ENCODE measurements around the gene FBLN5.
"Not testable (repeated sequence)": the region's sequence is repeated elsewhere in the genome, so short reads cannot be mapped to it uniquely, and the experiment has no call there.

The FBLN5 gene

DNA sequence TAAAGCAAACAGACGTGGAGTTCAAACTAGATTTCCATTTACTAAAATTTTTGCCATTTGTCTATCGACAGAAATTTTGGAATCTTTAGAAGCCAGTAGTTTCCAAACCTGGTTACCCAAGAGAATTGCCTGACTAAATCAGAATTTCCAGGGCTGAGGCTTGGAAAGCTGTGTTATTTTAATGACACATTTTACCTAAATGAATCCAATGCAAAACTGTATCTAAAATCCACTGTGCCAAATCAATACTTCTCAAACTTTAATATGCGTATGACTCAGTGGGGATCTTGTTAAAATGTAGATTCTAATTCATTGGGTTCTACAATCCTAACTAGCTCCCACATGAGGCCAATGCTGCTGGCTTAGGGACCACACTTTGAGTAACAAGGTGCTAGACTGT lies 45.2 kb downstream of the FBLN5 start:
- no peak overlapping the region for H3K4me3 ChIP-seq (ENCODE audit: low read depth, low read length)
- H3K27me3 ChIP-seq (ENCODE audit: control insufficient read depth, insufficient read depth, low read length): no peaks in the 10 kb centered on the region
- no peaks in the 10 kb centered on the region for H3K9me3 ChIP-seq (ENCODE audit: control insufficient read depth, insufficient read depth, low read length)
- no peaks in the 10 kb centered on the region for H3K36me3 ChIP-seq (ENCODE audit: control insufficient read depth, insufficient read depth, low read length)
- no peak overlapping the region for H3K9ac ChIP-seq (ENCODE audit: low read depth, low read length)
- no peak overlapping the region for H3K27ac ChIP-seq (ENCODE audit: low read depth, low read length)
- H3K4me1 ChIP-seq (ENCODE audit: control insufficient read depth, insufficient read depth, low read length): no peaks in the 10 kb centered on the region

DNA sequence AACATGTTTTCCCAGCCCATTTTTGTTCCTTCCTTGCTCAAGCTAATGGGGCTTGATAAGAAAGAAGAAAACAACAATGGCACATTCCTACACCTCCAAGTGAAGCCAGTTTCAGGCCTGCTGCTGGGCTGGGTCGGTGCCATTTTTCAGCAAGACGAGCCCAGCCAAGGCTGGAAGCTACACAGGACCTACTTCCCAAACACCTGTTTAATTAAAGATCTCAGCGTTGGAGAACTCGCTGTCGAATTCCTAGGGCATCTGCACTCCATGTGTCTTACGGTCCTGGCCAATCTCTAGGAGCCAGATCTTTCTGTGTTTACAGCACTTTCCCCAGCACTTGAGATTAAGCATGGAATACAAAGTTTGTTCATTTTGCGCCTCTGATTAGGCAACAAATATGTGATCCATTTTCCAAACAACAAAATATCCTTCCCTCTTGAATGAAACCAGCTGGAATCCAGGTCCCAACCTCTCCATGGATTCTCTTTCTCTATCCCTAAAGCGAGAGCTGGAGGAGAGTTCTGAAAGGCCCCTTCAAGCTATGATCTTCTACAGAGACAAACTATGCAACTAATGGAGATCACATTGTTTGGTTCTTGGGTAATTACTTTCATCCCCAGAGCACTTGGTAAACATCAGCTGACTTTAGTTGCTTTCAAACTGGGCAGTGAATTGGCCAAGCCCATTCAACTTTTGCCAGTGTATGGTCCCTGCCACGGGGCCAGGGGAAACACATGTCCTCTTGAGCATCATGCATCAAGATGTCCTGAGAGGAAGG lies 45.9 kb downstream of the FBLN5 start:
- H3K27me3 ChIP-seq (ENCODE audit: control insufficient read depth, insufficient read depth, low read length): no peaks in the 10 kb centered on the region
- H3K27ac ChIP-seq (ENCODE audit: low read depth, low read length): no peak overlapping the region
- H3K36me3 ChIP-seq (ENCODE audit: control insufficient read depth, insufficient read depth, low read length): no peaks in the 10 kb centered on the region
- H3K9me3 ChIP-seq (ENCODE audit: control insufficient read depth, insufficient read depth, low read length): no peaks in the 10 kb centered on the region
- no peak overlapping the region for H3K4me3 ChIP-seq (ENCODE audit: low read depth, low read length)
- no peak overlapping the region for H3K9ac ChIP-seq (ENCODE audit: low read depth, low read length)
- H3K4me1 ChIP-seq (ENCODE audit: control insufficient read depth, insufficient read depth, low read length): peaks cover 5% of the 10 kb centered on the region

DNA sequence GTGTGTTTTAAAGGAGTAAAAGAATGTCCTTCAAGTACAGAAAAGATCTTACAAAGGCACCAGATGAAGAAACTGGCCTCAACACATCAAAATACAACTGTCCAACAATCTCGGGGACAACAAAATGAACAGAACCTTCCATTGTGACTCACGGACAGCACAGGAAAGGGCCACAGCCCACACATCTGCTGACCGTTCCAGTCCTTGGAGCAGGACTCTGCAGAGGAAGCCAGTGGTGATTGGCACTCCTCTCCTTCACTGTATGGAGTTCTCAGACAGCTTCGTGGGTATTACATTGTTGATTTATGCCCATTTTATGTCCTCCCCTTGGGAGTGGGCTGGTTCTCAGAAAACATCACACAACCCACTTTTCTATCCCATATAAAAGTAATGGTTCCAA lies 47.7 kb downstream of the FBLN5 start:
- Histone ChIP-seq H3K4me1 (ENCODE audit: control insufficient read depth, insufficient read depth, low read length) (peaks cover 5% of the 10 kb centered on the region), H3K36me3 (ENCODE audit: control insufficient read depth, insufficient read depth, low read length) (no peaks in the 10 kb centered on the region), H3K27me3 (ENCODE audit: control insufficient read depth, insufficient read depth, low read length) (no peaks in the 10 kb centered on the region), H3K9ac (ENCODE audit: low read depth, low read length) (no peak overlapping the region), H3K27ac (ENCODE audit: low read depth, low read length) (no peak overlapping the region), H3K4me3 (ENCODE audit: low read depth, low read length) (no peak overlapping the region), H3K9me3 (ENCODE audit: control insufficient read depth, insufficient read depth, low read length) (no peaks in the 10 kb centered on the region)

DNA sequence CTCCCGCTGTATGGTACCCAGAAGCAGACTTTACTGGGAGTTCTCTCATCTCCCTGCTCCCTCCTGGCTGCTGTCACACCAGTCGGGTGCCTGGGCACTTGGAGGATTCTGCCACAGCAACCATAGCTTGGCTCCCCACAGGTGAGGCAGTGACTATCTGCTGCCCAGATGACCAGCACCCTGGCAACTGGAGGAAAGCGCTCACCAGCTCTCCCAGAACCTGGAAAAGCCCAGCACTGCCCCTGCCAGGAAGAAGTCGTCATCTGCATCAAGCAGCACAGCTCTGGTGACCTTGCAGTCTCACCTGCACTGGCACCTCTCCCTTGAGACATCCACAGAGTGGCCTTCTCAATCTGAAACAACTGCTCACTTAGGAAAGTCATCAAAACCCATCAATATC lies 48.3 kb downstream of the FBLN5 start:
- Histone ChIP-seq H3K4me3 (ENCODE audit: low read depth, low read length) (no peak overlapping the region), H3K9ac (ENCODE audit: low read depth, low read length) (no peak overlapping the region), H3K27ac (ENCODE audit: low read depth, low read length) (no peak overlapping the region), H3K4me1 (ENCODE audit: control insufficient read depth, insufficient read depth, low read length) (peaks cover 5% of the 10 kb centered on the region), H3K9me3 (ENCODE audit: control insufficient read depth, insufficient read depth, low read length) (no peaks in the 10 kb centered on the region), H3K36me3 (ENCODE audit: control insufficient read depth, insufficient read depth, low read length) (no peaks in the 10 kb centered on the region), H3K27me3 (ENCODE audit: control insufficient read depth, insufficient read depth, low read length) (no peaks in the 10 kb centered on the region)

DNA sequence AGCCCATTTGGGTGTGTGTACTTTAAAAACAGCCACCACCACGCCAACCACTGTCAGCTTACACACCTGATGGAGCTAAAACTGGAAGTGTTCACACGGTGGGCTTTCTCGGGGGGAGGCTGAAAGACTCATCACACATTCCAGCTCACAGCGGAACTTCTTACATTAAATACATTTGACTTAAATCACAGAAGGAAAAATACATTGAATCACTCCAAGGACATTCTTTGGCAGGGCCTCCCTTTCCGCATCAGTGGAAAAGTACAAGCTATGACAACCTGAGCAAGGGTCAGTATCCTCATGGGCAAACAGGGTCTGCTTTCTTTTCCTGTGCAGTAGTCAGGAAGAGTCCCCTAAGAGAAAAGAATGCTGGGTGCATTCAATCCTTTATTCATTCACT lies 49.1 kb downstream of the FBLN5 start:
- H3K9me3 ChIP-seq (ENCODE audit: control insufficient read depth, insufficient read depth, low read length): no peaks in the 10 kb centered on the region
- no peak overlapping the region for H3K27ac ChIP-seq (ENCODE audit: low read depth, low read length)
- H3K27me3 ChIP-seq (ENCODE audit: control insufficient read depth, insufficient read depth, low read length): no peaks in the 10 kb centered on the region
- no peak overlapping the region for H3K4me3 ChIP-seq (ENCODE audit: low read depth, low read length)
- H3K4me1 ChIP-seq (ENCODE audit: control insufficient read depth, insufficient read depth, low read length): peaks cover 5% of the 10 kb centered on the region
- H3K9ac ChIP-seq (ENCODE audit: low read depth, low read length): no peak overlapping the region
- no peaks in the 10 kb centered on the region for H3K36me3 ChIP-seq (ENCODE audit: control insufficient read depth, insufficient read depth, low read length)

DNA sequence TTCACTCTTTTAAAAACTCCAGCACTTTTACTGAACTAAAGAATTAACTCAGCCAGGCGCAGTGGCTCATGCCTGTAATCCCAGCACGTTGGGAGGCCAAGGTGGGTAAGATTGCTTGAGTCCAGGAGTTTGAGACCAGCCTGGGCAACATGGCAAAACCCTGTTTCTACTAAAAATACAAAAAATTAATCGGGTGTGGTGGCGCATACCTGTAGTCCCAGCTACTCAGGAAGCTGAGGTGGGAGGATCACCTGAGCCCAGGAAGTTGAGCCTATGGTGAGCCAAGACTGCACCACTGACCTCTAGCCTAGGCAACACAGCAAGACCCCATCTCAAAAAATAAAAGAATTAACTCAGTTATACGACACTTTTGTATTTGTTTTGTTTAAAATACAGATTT lies 49.8 kb downstream of the FBLN5 start:
- H3K36me3 ChIP-seq (ENCODE audit: control insufficient read depth, insufficient read depth, low read length); H3K4me3 ChIP-seq (ENCODE audit: low read depth, low read length); H3K9me3 ChIP-seq (ENCODE audit: control insufficient read depth, insufficient read depth, low read length); H3K4me1 ChIP-seq (ENCODE audit: control insufficient read depth, insufficient read depth, low read length); H3K27me3 ChIP-seq (ENCODE audit: control insufficient read depth, insufficient read depth, low read length); H3K9ac ChIP-seq (ENCODE audit: low read depth, low read length): not testable (repeated sequence)
- H3K27ac ChIP-seq (ENCODE audit: low read depth, low read length): peak overlapping the region; percentile 45

DNA sequence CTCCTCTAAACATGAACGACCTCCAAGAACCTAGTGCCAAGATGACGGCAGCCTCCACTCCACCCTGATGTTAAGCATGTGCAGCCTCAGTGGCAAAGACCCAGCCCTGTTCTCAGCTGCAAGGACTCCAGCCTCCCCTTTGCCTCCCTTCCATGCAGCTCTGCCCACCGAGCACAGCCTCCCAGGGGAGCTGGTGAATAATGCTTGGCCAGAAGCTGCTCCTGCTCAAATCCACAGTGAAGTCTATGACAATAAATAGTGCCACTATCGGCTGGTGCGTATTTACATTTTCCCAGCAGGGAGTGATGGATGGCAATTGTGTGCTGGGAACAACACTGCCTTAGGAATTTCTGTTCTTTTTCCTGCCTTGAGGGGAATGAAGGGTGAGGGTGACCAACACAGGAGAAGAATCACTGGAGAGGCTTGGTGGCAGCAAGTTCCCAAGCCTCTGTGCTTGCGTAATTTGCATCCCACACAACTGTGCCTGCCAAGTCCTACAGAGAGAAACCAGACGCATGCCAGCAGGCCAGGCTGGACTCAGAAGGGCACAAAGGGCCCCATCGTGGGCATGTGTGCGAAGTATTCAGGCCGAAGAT lies 50.3 kb downstream of the FBLN5 start:
- Histone ChIP-seq H3K9me3 (ENCODE audit: control insufficient read depth, insufficient read depth, low read length) (no peaks in the 10 kb centered on the region), H3K4me3 (ENCODE audit: low read depth, low read length) (no peak overlapping the region), H3K27me3 (ENCODE audit: control insufficient read depth, insufficient read depth, low read length) (no peaks in the 10 kb centered on the region), H3K36me3 (ENCODE audit: control insufficient read depth, insufficient read depth, low read length) (no peaks in the 10 kb centered on the region), H3K27ac (ENCODE audit: low read depth, low read length) (peak overlapping the region; percentile 45), H3K9ac (ENCODE audit: low read depth, low read length) (no peak overlapping the region), H3K4me1 (ENCODE audit: control insufficient read depth, insufficient read depth, low read length) (peaks cover 5% of the 10 kb centered on the region)

DNA sequence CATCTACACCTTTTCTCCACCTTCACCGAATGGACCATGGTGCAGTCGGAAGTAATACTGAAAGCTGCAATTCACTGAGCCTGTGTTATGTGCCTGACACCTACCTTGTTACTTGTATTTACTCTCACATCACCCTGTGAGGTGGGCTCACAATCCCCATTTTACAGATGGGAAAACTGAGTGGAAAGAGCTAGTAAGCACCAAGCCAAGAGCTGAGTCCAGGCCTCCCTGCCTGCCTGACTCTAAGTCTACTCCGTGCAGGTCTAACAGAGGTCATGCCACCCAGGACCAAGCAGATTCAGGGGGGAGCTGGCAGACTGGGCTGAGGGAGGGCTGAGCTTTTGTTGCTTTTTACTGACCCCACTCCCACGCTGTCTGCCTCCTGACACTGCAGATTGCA lies 51.1 kb downstream of the FBLN5 start:
- Histone ChIP-seq H3K27me3 (ENCODE audit: control insufficient read depth, insufficient read depth, low read length) (no peaks in the 10 kb centered on the region), H3K27ac (ENCODE audit: low read depth, low read length) (no peak overlapping the region), H3K9ac (ENCODE audit: low read depth, low read length) (no peak overlapping the region), H3K4me1 (ENCODE audit: control insufficient read depth, insufficient read depth, low read length) (peaks cover 5% of the 10 kb centered on the region), H3K9me3 (ENCODE audit: control insufficient read depth, insufficient read depth, low read length) (no peaks in the 10 kb centered on the region), H3K4me3 (ENCODE audit: low read depth, low read length) (no peak overlapping the region), H3K36me3 (ENCODE audit: control insufficient read depth, insufficient read depth, low read length) (no peaks in the 10 kb centered on the region)

DNA sequence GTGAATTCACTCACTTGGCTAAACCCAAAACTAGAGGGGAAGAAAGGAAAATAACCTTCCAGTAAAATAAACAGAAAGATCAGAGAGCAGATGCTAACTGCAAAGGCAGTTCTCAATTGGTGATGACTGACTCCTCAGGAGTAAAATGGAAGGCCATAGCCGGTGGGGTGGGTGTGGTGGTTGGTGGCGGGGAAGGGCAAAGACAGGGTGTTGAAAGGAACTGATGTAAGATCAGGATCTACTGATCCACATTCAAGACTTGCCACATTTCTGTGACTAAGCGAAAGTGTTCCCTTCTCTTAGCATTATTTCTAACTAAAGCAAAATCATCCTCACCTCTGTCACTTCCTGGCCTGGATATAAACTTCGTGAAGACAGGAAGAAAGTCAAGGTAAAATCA lies 53.8 kb downstream of the FBLN5 start:
- no peaks in the 10 kb centered on the region for H3K27me3 ChIP-seq (ENCODE audit: control insufficient read depth, insufficient read depth, low read length)
- H3K4me1 ChIP-seq (ENCODE audit: control insufficient read depth, insufficient read depth, low read length): peaks cover 5% of the 10 kb centered on the region
- H3K36me3 ChIP-seq (ENCODE audit: control insufficient read depth, insufficient read depth, low read length): no peaks in the 10 kb centered on the region
- no peaks in the 10 kb centered on the region for H3K9me3 ChIP-seq (ENCODE audit: control insufficient read depth, insufficient read depth, low read length)
- no peak overlapping the region for H3K27ac ChIP-seq (ENCODE audit: low read depth, low read length)
- no peak overlapping the region for H3K4me3 ChIP-seq (ENCODE audit: low read depth, low read length)
- no peak overlapping the region for H3K9ac ChIP-seq (ENCODE audit: low read depth, low read length)

DNA sequence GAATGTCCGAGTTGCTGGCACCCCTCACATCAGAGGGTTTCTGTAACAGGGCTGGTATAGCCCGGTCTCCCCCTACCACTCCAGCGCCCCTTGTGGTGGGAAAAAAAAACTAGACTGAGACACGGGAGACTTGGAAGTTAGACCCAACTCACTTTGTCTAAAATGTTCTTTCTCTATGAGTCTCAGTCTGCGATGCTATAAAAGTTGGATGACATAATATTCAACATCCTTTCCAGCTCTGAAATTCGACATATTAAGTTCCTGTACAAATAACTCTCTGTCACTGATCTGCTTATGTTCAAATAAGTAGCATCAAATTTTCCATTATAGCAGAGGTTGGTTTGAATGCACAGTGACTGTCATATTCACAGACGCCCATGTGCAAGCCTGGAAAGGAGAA lies 54.5 kb downstream of the FBLN5 start:
- H3K4me1 ChIP-seq (ENCODE audit: control insufficient read depth, insufficient read depth, low read length): peaks cover 5% of the 10 kb centered on the region

DNA sequence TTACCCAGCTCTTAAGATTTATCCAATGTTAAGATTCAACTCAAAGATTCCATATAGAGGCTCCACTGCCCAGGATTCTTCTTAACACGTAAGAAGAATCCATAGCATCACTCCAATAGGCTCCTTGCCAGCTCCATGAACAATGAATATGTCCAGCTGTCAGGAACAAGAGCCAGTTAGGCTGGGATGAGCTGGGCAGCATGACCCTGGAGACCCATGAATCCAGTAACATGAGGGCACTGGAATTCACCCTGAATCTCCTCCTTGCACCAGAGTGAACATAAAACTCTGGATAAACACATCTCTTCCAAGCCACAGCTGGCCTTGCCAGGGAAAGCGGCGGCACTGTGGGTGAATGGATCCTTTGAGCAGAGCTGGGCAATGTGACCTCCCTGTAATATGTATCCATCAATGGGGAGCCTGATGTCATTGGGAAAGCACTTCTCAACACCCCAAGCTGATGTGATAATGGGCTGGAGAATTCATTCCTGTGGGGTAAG lies 55.7 kb downstream of the FBLN5 start:
- no peak overlapping the region for H3K27ac ChIP-seq (ENCODE audit: low read depth, low read length)
- H3K27me3 ChIP-seq (ENCODE audit: control insufficient read depth, insufficient read depth, low read length): no peaks in the 10 kb centered on the region
- H3K9ac ChIP-seq (ENCODE audit: low read depth, low read length): no peak overlapping the region
- no peak overlapping the region for H3K4me3 ChIP-seq (ENCODE audit: low read depth, low read length)
- H3K9me3 ChIP-seq (ENCODE audit: control insufficient read depth, insufficient read depth, low read length): no peaks in the 10 kb centered on the region
- H3K36me3 ChIP-seq (ENCODE audit: control insufficient read depth, insufficient read depth, low read length): no peaks in the 10 kb centered on the region
- H3K4me1 ChIP-seq (ENCODE audit: control insufficient read depth, insufficient read depth, low read length): peaks cover under 1% of the 10 kb centered on the region; the same call in 1 of the 2 replicates

More for the DNA sequence above, 54.5 kb downstream of the FBLN5 start:
- Histone ChIP-seq H3K9me3 (ENCODE audit: control insufficient read depth, insufficient read depth, low read length) (no peaks in the 10 kb centered on the region), H3K4me3 (ENCODE audit: low read depth, low read length) (no peak overlapping the region), H3K9ac (ENCODE audit: low read depth, low read length) (no peak overlapping the region), H3K27ac (ENCODE audit: low read depth, low read length) (no peak overlapping the region), H3K36me3 (ENCODE audit: control insufficient read depth, insufficient read depth, low read length) (no peaks in the 10 kb centered on the region), H3K27me3 (ENCODE audit: control insufficient read depth, insufficient read depth, low read length) (no peaks in the 10 kb centered on the region)
